HG02610 (cell line): Measurements from ENCODE around the gene GHR.
"Not testable (repeated sequence)": the region's sequence is repeated elsewhere in the genome, so short reads cannot be mapped to it uniquely, and the experiment has no call there.

Experiments used
- ATAC-seq: cut with Tn5 transposase; IDR thresholded peaks from one replicate; pipeline ENCODE4 v1.9.1; 2021; ENCODE audit warnings: mild to moderate bottlenecking, moderate library complexity; ENCODE audit not compliant: unreplicated experiment

GHR gene

GRCh38 chr5:42638972-42639371 is 215.7 kb downstream of the GHR start:
- no peak for ATAC-seq

GRCh38 chr5:42640835-42641234 is 217.6 kb downstream of the GHR start:
- ATAC-seq = no peak

- ATAC-seq = no peak
Observed at GRCh38 chr5:42641336-42642005, 218.2 kb downstream of the GHR start.

GRCh38 chr5:42642006-42642405 is 218.8 kb downstream of the GHR start:
- ATAC-seq = no peak

GRCh38 chr5:42643360-42643759 is 220.1 kb downstream of the GHR start:
- ATAC-seq = no peak

GRCh38 chr5:42645138-42645537 is 221.9 kb downstream of the GHR start:
- ATAC-seq = no peak

- no peak for ATAC-seq
Observed at GRCh38 chr5:42648036-42648435, 224.8 kb downstream of the GHR start.

- no peak for ATAC-seq
Observed at GRCh38 chr5:42648915-42649314, 225.7 kb downstream of the GHR start.

GRCh38 chr5:42650084-42650483 is 226.8 kb downstream of the GHR start:
- no peak for ATAC-seq

- ATAC-seq = no peak
Observed at GRCh38 chr5:42653705-42654104, 230.5 kb downstream of the GHR start.

GRCh38 chr5:42654645-42655044 is 231.4 kb downstream of the GHR start:
- no peak for ATAC-seq

- no peak for ATAC-seq
Observed at GRCh38 chr5:42655982-42656650, 232.9 kb downstream of the GHR start.

GRCh38 chr5:42656651-42657015 is 233.4 kb downstream of the GHR start:
- no peak for ATAC-seq

- not testable (repeated sequence) for ATAC-seq
Observed at GRCh38 chr5:42659869-42660268, 236.6 kb downstream of the GHR start.

- ATAC-seq = no peak
Observed at GRCh38 chr5:42665857-42666256, 242.6 kb downstream of the GHR start.

- ATAC-seq = no peak
Observed at GRCh38 chr5:42666869-42667268, 243.6 kb downstream of the GHR start.

GRCh38 chr5:42668254-42668653 is 245.0 kb downstream of the GHR start:
- ATAC-seq = no peak

GRCh38 chr5:42672925-42673324 is 249.7 kb downstream of the GHR start:
- no peak for ATAC-seq

GRCh38 chr5:42675602-42676001 is 252.4 kb downstream of the GHR start:
- no peak for ATAC-seq

- no peak for ATAC-seq
Observed at GRCh38 chr5:42676362-42676761, 253.1 kb downstream of the GHR start.

- ATAC-seq = no peak
Observed at GRCh38 chr5:42677156-42677842, 254.1 kb downstream of the GHR start.

- no peak for ATAC-seq
Observed at GRCh38 chr5:42680046-42680445, 256.8 kb downstream of the GHR start.
